Heart left ventricle (tissue), 13 donors: Measurements from ENCODE around the gene RAB4A.

ENCODE experiments used
- POLR2A ChIP-seq, 2 donors: fragments of 450-650 bp; IDR thresholded peaks; one replicate each; pipeline ENCODE4 v1.6.1; 2017; ENCODE audit warnings: antibody characterized with exemption in 2 of 2, mild to moderate bottlenecking in 2 of 2, moderate library complexity in 2 of 2
- TF ChIP-seq, protein P1 (sequence below), 12 donors: fragments of 200-600 bp; sonication (generic) in 4 of 12; IDR thresholded peaks; one replicate each; pipeline versions ENCODE4 v1.5.0 to v1.8.0; 2018 to 2022; ENCODE audit warnings: antibody characterized with exemption in 12 of 12, mild to moderate bottlenecking in 5 of 12
- donor health status: ischemic (EF 13 %, LVEDD 7.1; RV severe dilation, severe dysfunction).
- donor health status: DM: no; HTN: yes; CAD: no.
- donor health status: DM: no; HTN: no; CAD: no.
- donor health status: ischemic (EF 25% LVEDD 6.9; RV normal size, moderate dysfunction).
- donor health status: ischemic (EF 25% LVEDD 5.7; RV mildly dilated, moderate dysfunction).
- donor health status: ischemic (EF 35%, LVEDD 5.7; RV mildly dilated, moderate dysfunction).
- donor health status: nonischemic (EF 11% LVEDD 7.7; RV severe dilation, severe dysfunction).
- donor health status: DM: yes; HTN: yes; CAD: no.
- donor health status: PGD.
- donor health status: ischemic (EF 29% LVEDD 5.4; RV normal size, mild dysfunction).
- donor health status: nonischemic (EF 23%, LVEDD 6.1; RV moderate dilation, normal function).

DNA sequence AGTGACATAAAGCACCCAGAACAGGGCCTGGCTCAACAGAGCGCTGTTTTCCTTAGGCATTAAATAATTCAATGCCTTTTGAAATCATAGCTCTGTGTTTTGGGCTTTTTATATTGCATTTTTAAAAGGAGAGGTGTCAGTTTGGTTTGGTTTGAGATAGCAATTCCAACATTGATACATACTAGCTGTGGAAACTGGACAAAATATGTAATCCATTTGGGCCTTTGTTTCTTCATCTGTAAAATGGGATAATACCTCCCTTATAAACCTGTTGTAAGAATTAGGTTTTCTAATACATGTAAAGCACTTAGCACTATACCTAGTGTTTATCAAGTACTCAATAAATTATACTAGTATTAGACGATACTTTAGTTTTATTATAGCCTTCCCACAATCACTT, 8.7 kb upstream of the RAB4A start:
- TF ChIP-seq, protein P1, sequence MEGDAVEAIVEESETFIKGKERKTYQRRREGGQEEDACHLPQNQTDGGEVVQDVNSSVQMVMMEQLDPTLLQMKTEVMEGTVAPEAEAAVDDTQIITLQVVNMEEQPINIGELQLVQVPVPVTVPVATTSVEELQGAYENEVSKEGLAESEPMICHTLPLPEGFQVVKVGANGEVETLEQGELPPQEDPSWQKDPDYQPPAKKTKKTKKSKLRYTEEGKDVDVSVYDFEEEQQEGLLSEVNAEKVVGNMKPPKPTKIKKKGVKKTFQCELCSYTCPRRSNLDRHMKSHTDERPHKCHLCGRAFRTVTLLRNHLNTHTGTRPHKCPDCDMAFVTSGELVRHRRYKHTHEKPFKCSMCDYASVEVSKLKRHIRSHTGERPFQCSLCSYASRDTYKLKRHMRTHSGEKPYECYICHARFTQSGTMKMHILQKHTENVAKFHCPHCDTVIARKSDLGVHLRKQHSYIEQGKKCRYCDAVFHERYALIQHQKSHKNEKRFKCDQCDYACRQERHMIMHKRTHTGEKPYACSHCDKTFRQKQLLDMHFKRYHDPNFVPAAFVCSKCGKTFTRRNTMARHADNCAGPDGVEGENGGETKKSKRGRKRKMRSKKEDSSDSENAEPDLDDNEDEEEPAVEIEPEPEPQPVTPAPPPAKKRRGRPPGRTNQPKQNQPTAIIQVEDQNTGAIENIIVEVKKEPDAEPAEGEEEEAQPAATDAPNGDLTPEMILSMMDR (IDR thresholded peaks at IDR 0.05): no peak
- no peak for TF ChIP-seq POLR2A (IDR thresholded peaks at IDR 0.05)
